Adrenal gland (tissue), 5 donors: ENCODE measurements around the gene HMGXB3.

Source experiments
- CTCF ChIP-seq, 6 experiments: fragments of 450-650 bp in 4 of 6; fragments of 200-600 bp in 2 of 6; sonication (generic) in 1 of 6; IDR thresholded peaks; 1 replicate in 5 of 6; 2 replicates in 1 of 6; pipeline versions ENCODE4 v1.5.1 to v1.8.0; 2016 to 2021; ENCODE audit warnings: antibody characterized with exemption in 6 of 6, mild to moderate bottlenecking in 2 of 6, moderate library complexity in 1 of 6
- POLR2A ChIP-seq, 2 donors: fragments of 450-650 bp; IDR thresholded peaks; one replicate each; pipeline ENCODE4 v1.6.1; 2017; ENCODE audit warnings: antibody characterized with exemption in 2 of 2, mild to moderate bottlenecking in 2 of 2, moderate library complexity in 1 of 2
- donor health status: DM: no; HTN: no; CAD: no.

GRCh38 chr5:150082374-150082773, 81.8 kb downstream of the HMGXB3 start:
- TF ChIP-seq CTCF (IDR thresholded peaks at IDR 0.05), result no peak
- TF ChIP-seq POLR2A (IDR thresholded peaks at IDR 0.05), result no peak
